Measurements from ENCODE around the gene TNFAIP8L2.
A peak's percentile ranks its signal among the peaks of the same experiment; 100 is the strongest.
"Not testable (repeated sequence)": the region's sequence is repeated elsewhere in the genome, so short reads cannot be mapped to it uniquely, and the experiment has no call there.

Gene TNFAIP8L2

GRCh38 chr1:151196292-151196800, 39.9 kb downstream of the TNFAIP8L2 start:
- FAIRE-seq, result no peak
- DNase-seq (ENCODE audit: insufficient read length), result no peak
- TF ChIP-seq TAF1 (IDR thresholded peaks at IDR 0.05; ENCODE audit: borderline replicate concordance, low read depth, low read length) (no peak), POLR2A (IDR thresholded peaks at IDR 0.05; ENCODE audit: low read depth, low read length) (no peak), POLR2AphosphoS5 (IDR thresholded peaks at IDR 0.05; ENCODE audit: low read depth, low read length) (no peak)

GRCh38 chr1:151197863-151198253, 41.4 kb downstream of the TNFAIP8L2 start:
- FAIRE-seq (no peak), DNase-seq (ENCODE audit: insufficient read length) (no peak)
- no peak for TF ChIP-seq TAF1 (IDR thresholded peaks at IDR 0.05; ENCODE audit: borderline replicate concordance, low read depth, low read length)
- no peak for TF ChIP-seq POLR2A (IDR thresholded peaks at IDR 0.05; ENCODE audit: low read depth, low read length)
- no peak for TF ChIP-seq POLR2AphosphoS5 (IDR thresholded peaks at IDR 0.05; ENCODE audit: low read depth, low read length)

GRCh38 chr1:151198254-151199127, 42.0 kb downstream of the TNFAIP8L2 start, which contains the start of gene PIP5K1A:
Gene PIP5K1A (plus strand): TSS chr1:151198552. CDS start chr1:151198997, 445 bp downstream.
- FAIRE-seq, result peak; percentile 93
- DNase-seq (ENCODE audit: insufficient read length), result peak; percentile 99
- TF ChIP-seq POLR2AphosphoS5 (IDR thresholded peaks at IDR 0.05; ENCODE audit: low read depth, low read length) (peak; percentile 77; the same call in 1 of the 2 replicates), POLR2A (IDR thresholded peaks at IDR 0.05; ENCODE audit: low read depth, low read length) (peak; percentile 75; the same call in 1 of the 2 replicates), TAF1 (IDR thresholded peaks at IDR 0.05; ENCODE audit: borderline replicate concordance, low read depth, low read length) (peak; percentile 76)

- TF ChIP-seq TAF1 (IDR thresholded peaks at IDR 0.05; ENCODE audit: borderline replicate concordance, low read depth, low read length) (no peak), POLR2AphosphoS5 (IDR thresholded peaks at IDR 0.05; ENCODE audit: low read depth, low read length) (no peak)
- DNase-seq (ENCODE audit: insufficient read length), result no peak
- FAIRE-seq, result no peak
Observed at GRCh38 chr1:151199873-151200581, 43.6 kb downstream of the TNFAIP8L2 start.

GRCh38 chr1:151205381-151205965, 49.0 kb downstream of the TNFAIP8L2 start:
- FAIRE-seq; DNase-seq (ENCODE audit: insufficient read length): not testable (repeated sequence)

Data from GM12892 (cell line).